Activated B cell treated with CpG ODN at 0.5 μM for 24 hours (primary cell): ENCODE results near the gene IRF2. TPM values are rescaled to one million over a fixed set of nuclear protein-coding genes. Genes with fewer than 3 reads are reported as not detected.

Source experiments
- ATAC-seq: fragments of 200-7000 bp; cut with Tn5 transposase; one replicate; pipeline ENCODE4 v1.10.0; 2021; ENCODE audit warnings: low read depth, mild to moderate bottlenecking, moderate library complexity
- CTCF ChIA-PET: fragments of 350-600 bp; sonication (Branson Sonifier 250); formaldehyde crosslinking; loops from one replicate; lab custom pipeline; 2021; ENCODE audit warnings: antibody characterized with exemption; lab: Charles Lee
- POLR2A ChIA-PET: fragments of 350-600 bp; sonication (Branson Sonifier 250); formaldehyde crosslinking; loops from one replicate; lab custom pipeline; 2021; ENCODE audit warnings: antibody characterized with exemption; lab: Charles Lee
- DNase-seq: peaks from one replicate; pipeline ENCODE4 v3.0.0; 2022
- H3K27ac Mint-ChIP-seq: one replicate; pipeline ENCODE4 v1.8.0; 2020; ENCODE audit warnings: mixed read lengths
- H3K27me3 Mint-ChIP-seq: one replicate; pipeline ENCODE4 v1.8.0; 2021; ENCODE audit warnings: mixed read lengths
- H3K36me3 Mint-ChIP-seq: one replicate; pipeline ENCODE4 v1.8.0; 2021; ENCODE audit warnings: low read depth, mixed read lengths
- H3K4me1 Mint-ChIP-seq: one replicate; pipeline ENCODE4 v1.8.0; 2021; ENCODE audit warnings: mixed read lengths
- H3K4me3 Mint-ChIP-seq: one replicate; pipeline ENCODE4 v1.8.0; 2020; ENCODE audit warnings: mild to moderate bottlenecking, mixed read lengths
- H3K9me3 Mint-ChIP-seq: one replicate; pipeline ENCODE4 v1.8.0; 2020; ENCODE audit warnings: mixed read lengths
- intact Hi-C: fragments of 100-400 bp; cut with micrococcal nuclease; formaldehyde crosslinking; loops from one replicate; pipeline ENCODE4 v1.15.1; 2024
- total RNA-seq: library from RNA; stranded (reverse); gene quantifications from 2 replicates; pipeline ENCODE4 v1.2.3, GENCODE V29; 2022
- TF ChIP-seq, protein P1 (sequence below): fragments of 200-600 bp; IDR thresholded peaks from one replicate; pipeline ENCODE4 v1.8.0; 2022; ENCODE audit warnings: antibody characterized with exemption, mild to moderate bottlenecking

Gene IRF2
- total RNA-seq, 1 donor from 2014 or later: 66.2 TPM

GRCh38 chr4:184440595-184441358 is 33.6 kb downstream of the IRF2 start:
- ChIA-PET POLR2A (interaction anchor here (0.6 to 1.1 kb wide), 2 partner anchors 14 to 393 kb away, joined by 3 to 4 read pairs; no protein-coding TSS in a partner anchor), CTCF (no interaction called here)
- Mint-ChIP-seq H3K36me3 (peaks cover 26% of the 10 kb centered on the region), H3K27me3 (no peaks in the 10 kb centered on the region), H3K4me1 (peaks cover 89% of the 10 kb centered on the region), H3K27ac (peak overlapping the region; percentile 36), H3K4me3 (no peak overlapping the region), H3K9me3 (no peaks in the 10 kb centered on the region)
- intact Hi-C loops: no loop called here
- no peak for DNase-seq
- no peak for ATAC-seq
- TF ChIP-seq, protein P1, sequence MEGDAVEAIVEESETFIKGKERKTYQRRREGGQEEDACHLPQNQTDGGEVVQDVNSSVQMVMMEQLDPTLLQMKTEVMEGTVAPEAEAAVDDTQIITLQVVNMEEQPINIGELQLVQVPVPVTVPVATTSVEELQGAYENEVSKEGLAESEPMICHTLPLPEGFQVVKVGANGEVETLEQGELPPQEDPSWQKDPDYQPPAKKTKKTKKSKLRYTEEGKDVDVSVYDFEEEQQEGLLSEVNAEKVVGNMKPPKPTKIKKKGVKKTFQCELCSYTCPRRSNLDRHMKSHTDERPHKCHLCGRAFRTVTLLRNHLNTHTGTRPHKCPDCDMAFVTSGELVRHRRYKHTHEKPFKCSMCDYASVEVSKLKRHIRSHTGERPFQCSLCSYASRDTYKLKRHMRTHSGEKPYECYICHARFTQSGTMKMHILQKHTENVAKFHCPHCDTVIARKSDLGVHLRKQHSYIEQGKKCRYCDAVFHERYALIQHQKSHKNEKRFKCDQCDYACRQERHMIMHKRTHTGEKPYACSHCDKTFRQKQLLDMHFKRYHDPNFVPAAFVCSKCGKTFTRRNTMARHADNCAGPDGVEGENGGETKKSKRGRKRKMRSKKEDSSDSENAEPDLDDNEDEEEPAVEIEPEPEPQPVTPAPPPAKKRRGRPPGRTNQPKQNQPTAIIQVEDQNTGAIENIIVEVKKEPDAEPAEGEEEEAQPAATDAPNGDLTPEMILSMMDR: no peak

DNA sequence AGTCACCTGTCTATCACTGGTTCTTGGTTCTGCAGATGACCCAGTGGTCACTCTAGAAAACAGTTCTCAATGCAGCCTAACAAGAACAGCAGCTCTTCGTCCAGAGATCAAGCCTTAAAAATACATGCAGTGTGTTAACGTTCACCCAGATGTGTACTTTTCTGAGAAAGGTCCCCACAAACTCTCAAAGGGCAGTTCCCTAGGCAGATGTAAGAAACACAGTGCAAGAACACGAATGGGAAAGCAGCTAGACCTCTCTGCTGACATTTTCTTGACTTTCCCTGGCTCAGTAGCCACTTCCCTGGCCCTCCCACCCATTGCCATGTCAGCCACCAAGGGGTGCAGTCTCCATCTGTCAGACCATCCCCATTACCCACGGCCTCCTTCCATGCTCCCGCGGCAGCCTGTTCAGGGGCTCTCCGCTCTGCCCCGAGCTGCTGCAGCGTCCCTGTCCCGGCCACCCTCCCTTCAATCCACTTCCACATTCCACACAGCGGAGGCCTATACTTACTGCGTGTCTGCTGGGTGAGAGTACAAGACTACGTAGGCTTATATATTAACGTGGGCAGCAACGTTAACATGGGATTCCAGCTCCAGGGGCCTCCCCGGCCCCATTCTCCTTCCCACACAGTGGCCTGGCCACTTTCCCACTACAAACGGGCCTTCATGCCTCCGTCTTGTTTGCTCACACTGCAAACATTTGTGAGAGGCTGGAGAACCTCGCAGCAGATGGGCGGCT is 34.3 kb downstream of the IRF2 start:
- ATAC-seq (no peak), DNase-seq (no peak)
- no peak overlapping the region for H3K4me3 Mint-ChIP-seq
- peaks cover 89% of the 10 kb centered on the region for H3K4me1 Mint-ChIP-seq
- CTCF ChIA-PET: no interaction called here
- peak overlapping the region; percentile 36 for H3K27ac Mint-ChIP-seq
- intact Hi-C loops: no loop called here
- POLR2A ChIA-PET: interaction anchor here (0.6 to 1.1 kb wide), 3 partner anchors 10 to 394 kb away, joined by 3 to 4 read pairs (median 3); no protein-coding TSS in a partner anchor
- no peaks in the 10 kb centered on the region for H3K27me3 Mint-ChIP-seq
- peaks cover 26% of the 10 kb centered on the region for H3K36me3 Mint-ChIP-seq
- no peaks in the 10 kb centered on the region for H3K9me3 Mint-ChIP-seq
- TF ChIP-seq, protein P1: no peak

- ATAC-seq (no peak), DNase-seq (no peak)
- no peak overlapping the region for H3K27ac Mint-ChIP-seq
- no peaks in the 10 kb centered on the region for H3K27me3 Mint-ChIP-seq
- H3K36me3 Mint-ChIP-seq: peaks cover 28% of the 10 kb centered on the region
- intact Hi-C loops: no loop called here
- TF ChIP-seq, protein P1: no peak
- H3K9me3 Mint-ChIP-seq: no peaks in the 10 kb centered on the region
- no peak overlapping the region for H3K4me3 Mint-ChIP-seq
- peaks cover 84% of the 10 kb centered on the region for H3K4me1 Mint-ChIP-seq
- POLR2A ChIA-PET: interaction anchor here (0.8 kb wide), 1 partner anchor 11 kb away, joined by 3 read pairs; no protein-coding TSS in a partner anchor
- CTCF ChIA-PET: no interaction called here
Observed at GRCh38 chr4:184439386-184439785, 35.0 kb downstream of the IRF2 start.

- Mint-ChIP-seq H3K4me3 (peak overlapping the region; percentile 13), H3K36me3 (peaks cover 28% of the 10 kb centered on the region), H3K9me3 (no peaks in the 10 kb centered on the region), H3K27ac (peak overlapping the region; percentile 51), H3K27me3 (no peaks in the 10 kb centered on the region), H3K4me1 (peaks cover 74% of the 10 kb centered on the region)
- CTCF ChIA-PET: interaction anchor here (1.1 kb wide), 1 partner anchor 96 kb away, joined by 4 read pairs; no protein-coding TSS in a partner anchor
- TF ChIP-seq, protein P1: no peak
- ATAC-seq: peak; percentile 28
- DNase-seq: no peak
- intact Hi-C loops: loop anchor here (1.0 kb wide), 1 partner anchor 36 kb away; the partner anchor contains the start of gene IRF2
- POLR2A ChIA-PET: interaction anchor here (0.7 to 1.8 kb wide), 13 partner anchors 9 to 345 kb away, joined by 3 to 6 read pairs (median 3); partner anchors contain the start of gene IRF2
Observed at GRCh38 chr4:184438375-184438774, 36.0 kb downstream of the IRF2 start.
